GM23338 (cell line): ENCODE results near the gene DGKB. TPM values are rescaled to one million over a fixed set of nuclear protein-coding genes. Genes with fewer than 3 reads are reported as not detected.
A peak's percentile ranks its signal among the peaks of the same experiment; 100 is the strongest.

ENCODE experiments used
- ATAC-seq: fragments of 200-7000 bp; cut with Tn5 transposase; 3 replicates; pipeline ENCODE4 v1.9.1; 2020
- DNase-seq: peaks from one replicate; pipeline ENCODE4 v3.0.0-alpha.2; 2015; ENCODE audit warnings: low spot score
- H2AFZ ChIP-seq: fragments of 200-600 bp; sonication (generic); 2 replicates; pipeline ENCODE4 v1.8.0; 2016; ENCODE audit warnings: antibody characterized with exemption, mild to moderate bottlenecking, moderate library complexity
- H3F3A ChIP-seq: fragments of 200-600 bp; sonication (generic); replicated peaks from 2 replicates; pipeline ENCODE4 v1.8.0; 2017; ENCODE audit warnings: antibody characterized with exemption, mixed run types, low read depth
- H3K27ac ChIP-seq: fragments of 200-600 bp; sonication (generic); 2 replicates; pipeline ENCODE4 v1.6.1; 2016; ENCODE audit warnings: low read depth
- H3K27me3 ChIP-seq: fragments of 200-600 bp; sonication (generic); 2 replicates; pipeline ENCODE4 v1.8.0; 2016; ENCODE audit warnings: mild to moderate bottlenecking, mixed run types, moderate library complexity; ENCODE audit not compliant: insufficient read depth
- H3K36me3 ChIP-seq: fragments of 200-600 bp; sonication (generic); 2 replicates; pipeline ENCODE4 v1.8.0; 2016; ENCODE audit warnings: mild to moderate bottlenecking; ENCODE audit not compliant: insufficient read depth
- H3K4me1 ChIP-seq: fragments of 200-600 bp; sonication (generic); 2 replicates; pipeline ENCODE4 v1.8.0; 2016; ENCODE audit warnings: mild to moderate bottlenecking, moderate library complexity; ENCODE audit not compliant: insufficient read depth
- H3K4me2 ChIP-seq: fragments of 200-600 bp; sonication (generic); 2 replicates; pipeline ENCODE4 v1.7.1; 2017; ENCODE audit warnings: mixed run types
- H3K4me3 ChIP-seq: fragments of 200-600 bp; sonication (generic); 2 replicates; pipeline ENCODE4 v1.6.1; 2016; ENCODE audit warnings: mixed run types
- H3K79me2 ChIP-seq: fragments of 200-600 bp; sonication (generic); replicated peaks from 2 replicates; pipeline ENCODE4 v1.8.0; 2017; ENCODE audit warnings: mild to moderate bottlenecking; ENCODE audit not compliant: insufficient read depth
- H3K9me2 ChIP-seq: fragments of 200-600 bp; sonication (generic); 2 replicates; pipeline ENCODE4 v1.8.0; 2017; ENCODE audit not compliant: insufficient read depth
- H4K20me1 ChIP-seq: fragments of 200-600 bp; sonication (generic); replicated peaks from 2 replicates; pipeline ENCODE4 v1.8.0; 2017; ENCODE audit warnings: mild to moderate bottlenecking; ENCODE audit not compliant: insufficient read depth
- H3K27ac Mint-ChIP-seq: 2 replicates; pipeline ENCODE4 v1.8.0; 2020; ENCODE audit warnings: inconsistent platforms, mild to moderate bottlenecking, moderate library complexity, mixed read lengths
- H3K27me3 Mint-ChIP-seq: 3 replicates; pipeline ENCODE4 v1.8.0; 2022; ENCODE audit warnings: low read depth, mild to moderate bottlenecking, moderate library complexity, mixed read lengths, inconsistent platforms; ENCODE audit not compliant: insufficient read depth, poor library complexity
- H3K36me3 Mint-ChIP-seq: 3 replicates; pipeline ENCODE4 v1.8.0; 2021; ENCODE audit warnings: low read depth, mild to moderate bottlenecking, inconsistent platforms, moderate library complexity, mixed read lengths
- H3K4me1 Mint-ChIP-seq: 3 replicates; pipeline ENCODE4 v1.8.0; 2020; ENCODE audit warnings: mild to moderate bottlenecking, inconsistent platforms, mixed read lengths
- H3K4me3 Mint-ChIP-seq: 3 replicates; pipeline ENCODE4 v1.8.0; 2021; ENCODE audit warnings: moderate library complexity, mild to moderate bottlenecking, inconsistent platforms, mixed read lengths
- H3K9me3 Mint-ChIP-seq: 3 replicates; pipeline ENCODE4 v1.8.0; 2020; ENCODE audit warnings: moderate library complexity, mild to moderate bottlenecking, inconsistent platforms, mixed read lengths
- CREB1 ChIP-seq: fragments of 250-450 bp; sonication (Bioruptor Pico); IDR thresholded peaks from 2 replicates; pipeline ENCODE4 v1.5.0; 2020; ENCODE audit warnings: low read depth, mild to moderate bottlenecking, moderate library complexity
- EZH2 ChIP-seq: fragments of 200-600 bp; sonication (generic); IDR thresholded peaks from one replicate; pipeline ENCODE4 v1.8.0; 2017; ENCODE audit warnings: antibody characterized with exemption, mild to moderate bottlenecking, low read depth; ENCODE audit not compliant: unreplicated experiment
- JUNB ChIP-seq: IDR thresholded peaks from one replicate; pipeline ENCODE4 v1.6.1; 2016; ENCODE audit warnings: antibody characterized with exemption; ENCODE audit not compliant: unreplicated experiment
- NANOG ChIP-seq: IDR thresholded peaks from 2 replicates; pipeline ENCODE4 v1.6.1; 2016; ENCODE audit warnings: antibody characterized with exemption, borderline replicate concordance
- STAT1 ChIP-seq: IDR thresholded peaks from one replicate; pipeline ENCODE4 v1.6.1; 2016; ENCODE audit warnings: antibody characterized with exemption; ENCODE audit not compliant: unreplicated experiment
- polyA plus RNA-seq: library from polyadenylated mRNA; unstranded; fragments of >200 nt; fragmentation: Nextera tagmentation; extraction: Ambion mirVana; gene quantifications from 2 replicates; pipeline ENCODE4 v1.2.1, GENCODE V29; 2016
- total RNA-seq: library from RNA; depleted of rRNA; stranded (reverse); fragments of >200 nt; shearing (Covaris generic); gene quantifications from 2 replicates; pipeline ENCODE4 v1.2.3, GENCODE V29; 2014
- TF ChIP-seq, protein P1 (sequence below): fragments of 250-450 bp; sonication (Bioruptor Pico); IDR thresholded peaks from 2 replicates; pipeline ENCODE4 v1.5.0; 2020; ENCODE audit warnings: mild to moderate bottlenecking, moderate library complexity
- TF ChIP-seq, protein P2 (sequence below), 2 experiments: fragments of 200-600 bp in 1 of 2; sonication (generic) in 1 of 2; conservative IDR thresholded peaks; 2 replicates each; pipeline versions ENCODE4 v1.5.1 to v1.6.1; 2016 to 2017; ENCODE audit warnings: antibody characterized with exemption in 2 of 2, low read depth in 2 of 2, mild to moderate bottlenecking in 2 of 2, moderate library complexity in 1 of 2

DGKB gene
- total and polyA plus RNA-seq, 2 experiments from 2014 or later, result 4.8 to 11.5 TPM

DNA sequence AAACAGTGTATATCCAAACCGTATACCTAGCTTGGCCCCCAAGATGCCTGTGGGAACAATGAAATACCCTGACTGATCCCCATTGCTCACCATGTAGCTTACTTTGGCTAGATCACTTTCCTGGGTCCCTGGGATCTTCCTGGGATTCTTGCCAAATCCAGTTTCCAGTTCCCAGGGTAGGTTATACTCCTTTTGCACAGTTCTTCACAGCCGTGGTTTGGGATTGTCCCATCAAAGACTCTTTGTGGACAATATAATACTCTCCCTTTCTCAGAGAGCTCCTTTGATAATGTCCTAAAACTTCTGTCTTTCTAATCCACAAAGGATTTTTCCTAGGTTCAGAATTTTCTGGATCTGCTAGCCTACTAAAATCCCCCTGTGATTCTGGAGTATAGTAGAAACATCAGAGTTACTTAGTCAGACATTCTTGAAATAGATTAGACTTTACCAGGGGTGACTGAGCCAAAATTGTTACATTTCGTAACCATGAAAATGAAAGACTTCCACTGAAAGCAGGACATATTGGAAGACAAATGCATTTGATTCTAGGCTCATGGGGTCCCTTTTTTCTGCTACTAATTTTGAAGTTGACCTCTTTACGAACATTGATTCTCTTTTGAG lies 524.8 kb downstream of the DGKB start (continued):
- TF ChIP-seq, protein P1, sequence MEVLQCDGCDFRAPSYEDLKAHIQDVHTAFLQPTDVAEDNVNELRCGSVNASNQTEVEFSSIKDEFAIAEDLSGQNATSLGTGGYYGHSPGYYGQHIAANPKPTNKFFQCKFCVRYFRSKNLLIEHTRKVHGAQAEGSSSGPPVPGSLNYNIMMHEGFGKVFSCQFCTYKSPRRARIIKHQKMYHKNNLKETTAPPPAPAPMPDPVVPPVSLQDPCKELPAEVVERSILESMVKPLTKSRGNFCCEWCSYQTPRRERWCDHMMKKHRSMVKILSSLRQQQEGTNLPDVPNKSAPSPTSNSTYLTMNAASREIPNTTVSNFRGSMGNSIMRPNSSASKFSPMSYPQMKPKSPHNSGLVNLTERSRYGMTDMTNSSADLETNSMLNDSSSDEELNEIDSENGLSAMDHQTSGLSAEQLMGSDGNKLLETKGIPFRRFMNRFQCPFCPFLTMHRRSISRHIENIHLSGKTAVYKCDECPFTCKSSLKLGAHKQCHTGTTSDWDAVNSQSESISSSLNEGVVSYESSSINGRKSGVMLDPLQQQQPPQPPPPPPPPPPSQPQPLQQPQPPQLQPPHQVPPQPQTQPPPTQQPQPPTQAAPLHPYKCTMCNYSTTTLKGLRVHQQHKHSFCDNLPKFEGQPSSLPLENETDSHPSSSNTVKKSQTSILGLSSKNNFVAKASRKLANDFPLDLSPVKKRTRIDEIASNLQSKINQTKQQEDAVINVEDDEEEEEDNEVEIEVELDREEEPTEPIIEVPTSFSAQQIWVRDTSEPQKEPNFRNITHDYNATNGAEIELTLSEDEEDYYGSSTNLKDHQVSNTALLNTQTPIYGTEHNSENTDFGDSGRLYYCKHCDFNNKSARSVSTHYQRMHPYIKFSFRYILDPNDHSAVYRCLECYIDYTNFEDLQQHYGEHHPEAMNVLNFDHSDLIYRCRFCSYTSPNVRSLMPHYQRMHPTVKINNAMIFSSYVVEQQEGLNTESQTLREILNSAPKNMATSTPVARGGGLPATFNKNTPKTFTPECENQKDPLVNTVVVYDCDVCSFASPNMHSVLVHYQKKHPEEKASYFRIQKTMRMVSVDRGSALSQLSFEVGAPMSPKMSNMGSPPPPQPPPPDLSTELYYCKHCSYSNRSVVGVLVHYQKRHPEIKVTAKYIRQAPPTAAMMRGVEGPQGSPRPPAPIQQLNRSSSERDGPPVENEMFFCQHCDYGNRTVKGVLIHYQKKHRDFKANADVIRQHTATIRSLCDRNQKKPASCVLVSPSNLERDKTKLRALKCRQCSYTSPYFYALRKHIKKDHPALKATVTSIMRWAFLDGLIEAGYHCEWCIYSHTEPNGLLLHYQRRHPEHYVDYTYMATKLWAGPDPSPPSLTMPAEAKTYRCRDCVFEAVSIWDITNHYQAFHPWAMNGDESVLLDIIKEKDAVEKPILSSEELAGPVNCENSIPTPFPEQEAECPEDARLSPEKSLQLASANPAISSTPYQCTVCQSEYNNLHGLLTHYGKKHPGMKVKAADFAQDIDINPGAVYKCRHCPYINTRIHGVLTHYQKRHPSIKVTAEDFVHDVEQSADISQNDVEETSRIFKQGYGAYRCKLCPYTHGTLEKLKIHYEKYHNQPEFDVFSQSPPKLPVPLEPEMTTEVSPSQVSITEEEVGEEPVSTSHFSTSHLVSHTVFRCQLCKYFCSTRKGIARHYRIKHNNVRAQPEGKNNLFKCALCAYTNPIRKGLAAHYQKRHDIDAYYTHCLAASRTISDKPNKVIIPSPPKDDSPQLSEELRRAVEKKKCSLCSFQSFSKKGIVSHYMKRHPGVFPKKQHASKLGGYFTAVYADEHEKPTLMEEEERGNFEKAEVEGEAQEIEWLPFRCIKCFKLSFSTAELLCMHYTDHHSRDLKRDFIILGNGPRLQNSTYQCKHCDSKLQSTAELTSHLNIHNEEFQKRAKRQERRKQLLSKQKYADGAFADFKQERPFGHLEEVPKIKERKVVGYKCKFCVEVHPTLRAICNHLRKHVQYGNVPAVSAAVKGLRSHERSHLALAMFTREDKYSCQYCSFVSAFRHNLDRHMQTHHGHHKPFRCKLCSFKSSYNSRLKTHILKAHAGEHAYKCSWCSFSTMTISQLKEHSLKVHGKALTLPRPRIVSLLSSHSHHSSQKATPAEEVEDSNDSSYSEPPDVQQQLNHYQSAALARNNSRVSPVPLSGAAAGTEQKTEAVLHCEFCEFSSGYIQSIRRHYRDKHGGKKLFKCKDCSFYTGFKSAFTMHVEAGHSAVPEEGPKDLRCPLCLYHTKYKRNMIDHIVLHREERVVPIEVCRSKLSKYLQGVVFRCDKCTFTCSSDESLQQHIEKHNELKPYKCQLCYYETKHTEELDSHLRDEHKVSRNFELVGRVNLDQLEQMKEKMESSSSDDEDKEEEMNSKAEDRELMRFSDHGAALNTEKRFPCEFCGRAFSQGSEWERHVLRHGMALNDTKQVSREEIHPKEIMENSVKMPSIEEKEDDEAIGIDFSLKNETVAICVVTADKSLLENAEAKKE (CRISPR knock-in tag), result no peak

DNA sequence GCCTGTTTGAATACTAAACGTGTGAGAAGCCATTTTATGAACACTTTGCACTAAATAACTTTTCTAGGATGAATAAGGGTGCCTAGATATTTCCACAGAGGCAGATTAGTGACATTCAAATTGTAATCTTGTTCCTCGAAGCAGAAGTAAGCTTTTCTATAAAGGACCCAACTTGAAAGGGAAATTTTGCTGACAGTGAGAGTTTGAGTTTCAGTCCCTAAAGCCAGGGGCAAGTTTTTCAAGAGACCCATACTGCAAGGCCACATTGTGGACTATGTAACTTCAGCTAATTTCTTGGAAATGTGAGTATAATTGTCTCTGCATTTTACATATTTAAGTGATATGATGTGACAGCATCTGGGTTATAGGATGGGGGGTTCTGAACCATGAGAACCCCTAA lies 525.8 kb downstream of the DGKB start:
- H3K27me3 Mint-ChIP-seq, result peaks cover 2% of the 10 kb centered on the region
- TF ChIP-seq EZH2 (no peak), STAT1 (no peak), CREB1 (CRISPR knock-in tag) (no peak), JUNB (no peak), NANOG (no peak)
- TF ChIP-seq, protein P1 (CRISPR knock-in tag), result no peak
- TF ChIP-seq, protein P2, sequence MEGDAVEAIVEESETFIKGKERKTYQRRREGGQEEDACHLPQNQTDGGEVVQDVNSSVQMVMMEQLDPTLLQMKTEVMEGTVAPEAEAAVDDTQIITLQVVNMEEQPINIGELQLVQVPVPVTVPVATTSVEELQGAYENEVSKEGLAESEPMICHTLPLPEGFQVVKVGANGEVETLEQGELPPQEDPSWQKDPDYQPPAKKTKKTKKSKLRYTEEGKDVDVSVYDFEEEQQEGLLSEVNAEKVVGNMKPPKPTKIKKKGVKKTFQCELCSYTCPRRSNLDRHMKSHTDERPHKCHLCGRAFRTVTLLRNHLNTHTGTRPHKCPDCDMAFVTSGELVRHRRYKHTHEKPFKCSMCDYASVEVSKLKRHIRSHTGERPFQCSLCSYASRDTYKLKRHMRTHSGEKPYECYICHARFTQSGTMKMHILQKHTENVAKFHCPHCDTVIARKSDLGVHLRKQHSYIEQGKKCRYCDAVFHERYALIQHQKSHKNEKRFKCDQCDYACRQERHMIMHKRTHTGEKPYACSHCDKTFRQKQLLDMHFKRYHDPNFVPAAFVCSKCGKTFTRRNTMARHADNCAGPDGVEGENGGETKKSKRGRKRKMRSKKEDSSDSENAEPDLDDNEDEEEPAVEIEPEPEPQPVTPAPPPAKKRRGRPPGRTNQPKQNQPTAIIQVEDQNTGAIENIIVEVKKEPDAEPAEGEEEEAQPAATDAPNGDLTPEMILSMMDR (conservative IDR thresholded peaks at IDR 0.05; ENCODE audit: low read depth in 2 of 2), result no peak

More for the DNA sequence above, 525.8 kb downstream of the DGKB start:
- peaks cover 19% of the 10 kb centered on the region for H3K4me1 ChIP-seq
- no peak overlapping the region for H3K4me3 ChIP-seq
- H3K79me2 ChIP-seq, result no peaks in the 10 kb centered on the region
- no peak for DNase-seq
- H3K27ac ChIP-seq, result no peak overlapping the region
- ATAC-seq, result no peak
- no peaks in the 10 kb centered on the region for H3K27me3 ChIP-seq
- peak overlapping the region; percentile 8; the same call in 1 of the 2 replicates for H2AFZ ChIP-seq
- Mint-ChIP-seq H3K4me1 (peaks cover 31% of the 10 kb centered on the region), H3K4me3 (no peak overlapping the region), H3K36me3 (peaks cover 4% of the 10 kb centered on the region; the same call in 1 of the 3 replicates), H3K9me3 (no peaks in the 10 kb centered on the region), H3K27ac (no peak overlapping the region)
- H3K4me2 ChIP-seq, result no peak overlapping the region
- H3K9me2 ChIP-seq, result peaks cover 15% of the 10 kb centered on the region
- H4K20me1 ChIP-seq, result no peaks in the 10 kb centered on the region
- no peaks in the 10 kb centered on the region for H3K36me3 ChIP-seq
- H3F3A ChIP-seq, result no peaks in the 10 kb centered on the region
